CD4-positive, alpha-beta T cell (primary cell): Measurements from ENCODE around the gene OTOA. TPM values are rescaled to one million over a fixed set of nuclear protein-coding genes. Genes with fewer than 3 reads are reported as not detected.

Experiments
- ATAC-seq: fragments of 200-7000 bp; cut with Tn5 transposase; one replicate; pipeline ENCODE4 v1.10.0; 2022; ENCODE audit warnings: mild to moderate bottlenecking; ENCODE audit not compliant: poor library complexity
- CTCF ChIA-PET: fragments of 350-600 bp; sonication (Branson Sonifier 250); formaldehyde crosslinking; loops from one replicate; lab custom pipeline; 2021; ENCODE audit warnings: antibody characterized with exemption, inconsistent platforms; lab: Charles Lee
- POLR2A ChIA-PET: fragments of 350-600 bp; sonication (Branson Sonifier 250); formaldehyde crosslinking; loops from one replicate; lab custom pipeline; 2021; ENCODE audit warnings: antibody characterized with exemption, inconsistent platforms; lab: Charles Lee
- DNase-seq, 14 experiments: peaks; one replicate each; pipeline ENCODE4 v3.0.0-alpha.2; 2013 to 2020; ENCODE audit warnings: mixed read lengths in 2 of 14
- H3K27ac ChIP-seq, 2 donors: one replicate each; pipeline versions ENCODE4 v1.5.1 to v1.7.0; 2013; ENCODE audit warnings: low read length in 2 of 2, low read depth in 1 of 2, mild to moderate bottlenecking in 1 of 2
- H3K27me3 ChIP-seq, 2 experiments: 1 replicate in 1 of 2; 2 replicates in 1 of 2; pipeline versions ENCODE4 v1.6.1 to v1.7.0; 2013; ENCODE audit warnings: low read length in 2 of 2, control low read depth in 1 of 2, mild to moderate bottlenecking in 1 of 2, moderate library complexity in 1 of 2; ENCODE audit not compliant: insufficient read depth in 2 of 2, control insufficient read depth in 1 of 2
- H3K36me3 ChIP-seq: one replicate; pipeline ENCODE4 v1.6.1; 2013; ENCODE audit warnings: low read length, control low read depth; ENCODE audit not compliant: insufficient read depth
- H3K4me1 ChIP-seq: one replicate; pipeline ENCODE4 v1.6.1; 2013; ENCODE audit warnings: low read length, control low read depth; ENCODE audit not compliant: insufficient read depth
- H3K4me3 ChIP-seq: one replicate; pipeline ENCODE4 v1.5.1; 2013; ENCODE audit warnings: mild to moderate bottlenecking, low read length, moderate library complexity
- H3K9me3 ChIP-seq, 2 experiments: 1 replicate in 1 of 2; 2 replicates in 1 of 2; pipeline versions ENCODE4 v1.6.1 to v1.7.0; 2013; ENCODE audit warnings: low read length in 2 of 2, mild to moderate bottlenecking in 2 of 2, control low read depth in 1 of 2, moderate library complexity in 1 of 2; ENCODE audit not compliant: control insufficient read depth in 1 of 2, insufficient read depth in 1 of 2
- H3K27ac Mint-ChIP-seq: one replicate; pipeline ENCODE4 v1.8.0; 2020; ENCODE audit warnings: mixed read lengths
- H3K27me3 Mint-ChIP-seq: one replicate; pipeline ENCODE4 v1.8.0; 2021; ENCODE audit warnings: mixed read lengths
- H3K36me3 Mint-ChIP-seq: one replicate; pipeline ENCODE4 v1.8.0; 2021; ENCODE audit warnings: low read depth, mixed read lengths
- H3K4me1 Mint-ChIP-seq: one replicate; pipeline ENCODE4 v1.8.0; 2021; ENCODE audit warnings: low read depth, mixed read lengths
- H3K4me3 Mint-ChIP-seq: one replicate; pipeline ENCODE4 v1.8.0; 2020; ENCODE audit warnings: mild to moderate bottlenecking, mixed read lengths
- H3K9me3 Mint-ChIP-seq: one replicate; pipeline ENCODE4 v1.8.0; 2020; ENCODE audit warnings: mixed read lengths
- CTCF ChIP-seq: fragments of 200-600 bp; IDR thresholded peaks from one replicate; pipeline ENCODE4 v1.8.0; 2022; ENCODE audit warnings: antibody characterized with exemption, mild to moderate bottlenecking
- intact Hi-C, 2 experiments: fragments of 100-400 bp; cut with DNase I in 1 of 2; cut with micrococcal nuclease in 1 of 2; formaldehyde crosslinking; loops; one replicate each; pipeline versions ENCODE4 v1.15.1 to v1.9.0; 2023 to 2025; cut with DNase I, micrococcal nuclease
- total RNA-seq, 174 experiments: library from RNA in 2 of 174; stranded (reverse) in 2 of 174; gene quantifications; one replicate each; pipeline ENCODE4 v1.2.3 and lab custom pipeline; 2021 to 2026

OTOA gene
- total RNA-seq, 2 experiments from 2014 or later, result 0.19 TPM; not detected in 1

GRCh38 chr16:21703156-21703555 lies 39.4 kb downstream of the OTOA start:
- intact Hi-C loops, result no loop called here
- Mint-ChIP-seq H3K27me3 (no peaks in the 10 kb centered on the region), H3K36me3 (no peaks in the 10 kb centered on the region), H3K27ac (no peak overlapping the region), H3K4me3 (no peak overlapping the region), H3K9me3 (no peaks in the 10 kb centered on the region), H3K4me1 (no peaks in the 10 kb centered on the region)
- Histone ChIP-seq H3K4me1 (no peaks in the 10 kb centered on the region), H3K36me3 (no peaks in the 10 kb centered on the region), H3K27ac (no peak overlapping the region), H3K9me3 (no peaks in the 10 kb centered on the region), H3K27me3 (no peaks in the 10 kb centered on the region), H3K4me3 (no peak overlapping the region)
- DNase-seq (no peak), ATAC-seq (no peak)
- TF ChIP-seq CTCF, result no peak
- CTCF ChIA-PET, result no interaction called here
- POLR2A ChIA-PET, result interaction anchor here (0.6 kb wide), 1 partner anchor 10 kb away, joined by 3 read pairs; no protein-coding TSS in a partner anchor

GRCh38 chr16:21703589-21704174 lies 39.9 kb downstream of the OTOA start:
- no peak overlapping the region for H3K27ac Mint-ChIP-seq
- H3K27me3 ChIP-seq, result no peaks in the 10 kb centered on the region
- no peak overlapping the region for H3K4me3 ChIP-seq
- peaks cover 3% of the 10 kb centered on the region for H3K4me1 ChIP-seq
- peaks cover 4% of the 10 kb centered on the region for H3K4me1 Mint-ChIP-seq
- no peak overlapping the region for H3K27ac ChIP-seq
- no peaks in the 10 kb centered on the region for H3K9me3 Mint-ChIP-seq
- intact Hi-C loops, result no loop called here
- no peak for TF ChIP-seq CTCF
- no peak overlapping the region for H3K4me3 Mint-ChIP-seq
- H3K9me3 ChIP-seq, result no peaks in the 10 kb centered on the region
- DNase-seq, result no peak
- H3K27me3 Mint-ChIP-seq, result no peaks in the 10 kb centered on the region
- H3K36me3 ChIP-seq, result no peaks in the 10 kb centered on the region
- no peaks in the 10 kb centered on the region for H3K36me3 Mint-ChIP-seq
- no peak for ATAC-seq
- ChIA-PET CTCF (interaction anchor here (0.9 kb wide), 1 partner anchor 46 kb away, joined by 5 read pairs; no protein-coding TSS in a partner anchor), POLR2A (no interaction called here)

- H3K27ac Mint-ChIP-seq, result no peak overlapping the region
- CTCF ChIA-PET, result interaction anchor here (0.9 kb wide), 1 partner anchor 47 kb away, joined by 5 read pairs; no protein-coding TSS in a partner anchor
- no peaks in the 10 kb centered on the region for H3K9me3 Mint-ChIP-seq
Observed at GRCh38 chr16:21704266-21704665, 40.5 kb downstream of the OTOA start.

More at GRCh38 chr16:21704266-21704665, 40.5 kb downstream of the OTOA start:
- Mint-ChIP-seq H3K36me3 (no peaks in the 10 kb centered on the region), H3K27me3 (no peaks in the 10 kb centered on the region), H3K4me3 (no peak overlapping the region), H3K4me1 (peaks cover 5% of the 10 kb centered on the region)
- ATAC-seq, result no peak
- Histone ChIP-seq H3K27ac (no peak overlapping the region), H3K27me3 (no peaks in the 10 kb centered on the region), H3K9me3 (no peaks in the 10 kb centered on the region), H3K4me3 (no peak overlapping the region), H3K4me1 (peaks cover 3% of the 10 kb centered on the region), H3K36me3 (no peaks in the 10 kb centered on the region)
- no peak for DNase-seq
- POLR2A ChIA-PET, result no interaction called here
- intact Hi-C loops, result no loop called here
- TF ChIP-seq CTCF, result no peak
